Neural progenitor cell (in vitro differentiated cells): ENCODE data around the gene GULP1. TPM values are rescaled to one million over a fixed set of nuclear protein-coding genes. Genes with fewer than 3 reads are reported as not detected.
A peak's percentile ranks its signal among the peaks of the same experiment; 100 is the strongest.

Experiments
- DNase-seq: peaks from one replicate; pipeline ENCODE4 v3.0.0-alpha.2; 2016; ENCODE audit warnings: low spot score
- H2AFZ ChIP-seq: fragments of 200-600 bp; sonication (generic); replicated peaks from 2 replicates; pipeline ENCODE4 v1.6.1; 2016; ENCODE audit warnings: antibody characterized with exemption
- H3F3A ChIP-seq: fragments of 200-600 bp; sonication (generic); 2 replicates; pipeline ENCODE4 v1.6.1; 2016; ENCODE audit warnings: antibody characterized with exemption, low read depth
- H3K27ac ChIP-seq: fragments of 200-600 bp; sonication (generic); 2 replicates; pipeline ENCODE4 v1.5.1; 2016; ENCODE audit warnings: mild to moderate bottlenecking
- H3K27me3 ChIP-seq: fragments of 200-600 bp; sonication (generic); 2 replicates; pipeline ENCODE4 v1.6.1; 2016; ENCODE audit warnings: mild to moderate bottlenecking, moderate library complexity
- H3K36me3 ChIP-seq: fragments of 200-600 bp; sonication (generic); 2 replicates; pipeline ENCODE4 v1.5.1; 2016
- H3K4me1 ChIP-seq: fragments of 200-600 bp; sonication (generic); 2 replicates; pipeline ENCODE4 v1.6.1; 2016; ENCODE audit warnings: mixed run types
- H3K4me2 ChIP-seq: fragments of 200-600 bp; sonication (generic); 2 replicates; pipeline ENCODE4 v1.6.1; 2016
- H3K4me3 ChIP-seq: fragments of 200-600 bp; sonication (generic); 2 replicates; pipeline ENCODE4 v1.5.1; 2016
- H3K79me2 ChIP-seq: fragments of 200-600 bp; sonication (generic); 2 replicates; pipeline ENCODE4 v1.6.1; 2016; ENCODE audit warnings: low read depth
- H3K9ac ChIP-seq: fragments of 200-600 bp; sonication (generic); 2 replicates; pipeline ENCODE4 v1.6.1; 2016
- H3K9me3 ChIP-seq: fragments of 200-600 bp; sonication (generic); 2 replicates; pipeline ENCODE4 v1.5.1; 2016; ENCODE audit warnings: low read depth
- H4K20me1 ChIP-seq: fragments of 200-600 bp; sonication (generic); 2 replicates; pipeline ENCODE4 v1.6.1; 2016; ENCODE audit warnings: low read depth
- H3K27ac Mint-ChIP-seq: 3 replicates; pipeline ENCODE4 v1.8.0; 2021; ENCODE audit warnings: mixed read lengths
- H3K27me3 Mint-ChIP-seq: 2 replicates; pipeline ENCODE4 v1.8.0; 2022; ENCODE audit warnings: low read depth, mild to moderate bottlenecking, inconsistent platforms, moderate library complexity, mixed read lengths; ENCODE audit not compliant: insufficient read depth
- H3K36me3 Mint-ChIP-seq: 3 replicates; pipeline ENCODE4 v1.8.0; 2021; ENCODE audit warnings: mixed read lengths
- H3K4me1 Mint-ChIP-seq: 3 replicates; pipeline ENCODE4 v1.8.0; 2021; ENCODE audit warnings: mixed read lengths
- H3K4me3 Mint-ChIP-seq: 3 replicates; pipeline ENCODE4 v1.8.0; 2021; ENCODE audit warnings: mild to moderate bottlenecking, moderate library complexity, mixed read lengths
- H3K9me3 Mint-ChIP-seq: 3 replicates; pipeline ENCODE4 v1.8.0; 2020; ENCODE audit warnings: mixed read lengths
- EZH2 ChIP-seq: fragments of 200-600 bp; sonication (generic); IDR thresholded peaks from 2 replicates; pipeline ENCODE4 v1.6.1; 2017; ENCODE audit warnings: antibody characterized with exemption, mild to moderate bottlenecking, moderate library complexity
- EZH2phosphoT487 ChIP-seq: fragments of 200-600 bp; sonication (generic); IDR thresholded peaks from 2 replicates; pipeline ENCODE4 v1.6.1; 2017; ENCODE audit warnings: antibody characterized with exemption
- total RNA-seq: library from RNA; depleted of rRNA; stranded (reverse); fragments of >200 nt; gene quantifications from 2 replicates; pipeline ENCODE4 v1.2.3, GENCODE V29; 2015; ENCODE audit warnings: low replicate concordance
- TF ChIP-seq, protein P1 (sequence below): fragments of 200-600 bp; sonication (generic); IDR thresholded peaks from 2 replicates; pipeline ENCODE4 v1.5.1; 2017; ENCODE audit warnings: antibody characterized with exemption, mild to moderate bottlenecking

The GULP1 gene
- total RNA-seq, 1 donor from 2014 or later = 154 TPM

DNA sequence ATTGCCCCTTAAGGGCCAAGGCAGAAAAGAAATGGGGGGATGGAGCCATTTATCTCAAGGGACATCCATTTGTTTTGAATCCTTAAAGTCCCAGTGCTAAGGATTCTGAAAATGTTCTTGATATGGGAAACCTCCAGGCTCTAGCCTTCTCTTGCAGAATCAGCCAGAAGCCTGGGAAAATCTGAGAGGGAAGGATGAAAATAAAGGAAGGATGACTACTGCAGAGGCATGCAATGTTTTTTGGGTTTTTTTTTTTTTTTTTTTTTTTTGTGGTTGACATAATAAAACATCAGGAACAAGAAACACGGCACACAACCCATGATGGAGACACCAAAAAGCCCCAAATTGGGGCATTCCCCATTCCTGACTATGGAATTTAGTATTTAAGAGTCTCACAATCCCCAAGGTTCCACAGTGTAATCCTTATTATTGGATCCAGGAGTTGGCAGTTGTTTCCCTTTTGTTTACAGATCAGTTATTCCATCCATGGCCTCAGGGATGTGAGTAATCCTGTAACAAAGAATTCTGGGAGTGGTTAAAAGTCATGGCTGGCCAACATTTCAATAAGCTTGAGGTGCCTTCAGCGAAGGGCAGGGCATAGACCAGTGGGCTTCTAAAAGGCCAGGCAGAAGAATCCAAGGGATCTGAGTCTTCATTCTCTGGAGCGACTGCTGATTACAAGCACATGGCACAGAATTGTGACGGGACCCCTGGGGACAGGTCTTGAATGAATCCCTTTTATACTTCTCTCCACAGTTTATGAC, 337.5 kb downstream of the GULP1 start:
- H2AFZ ChIP-seq = no peak overlapping the region
- H3K4me2 ChIP-seq = no peak overlapping the region
- H3K27ac ChIP-seq = peak overlapping the region; percentile 2
- peak overlapping the region; percentile 95 for H3K27ac Mint-ChIP-seq
- H3K4me1 ChIP-seq = peaks cover 29% of the 10 kb centered on the region
- no peaks in the 10 kb centered on the region for H3K36me3 ChIP-seq
- H3K9me3 ChIP-seq = no peaks in the 10 kb centered on the region
- no peak overlapping the region for H3K4me3 ChIP-seq
- peak overlapping the region; percentile 55 for H3K4me3 Mint-ChIP-seq
- peak; percentile 55 for DNase-seq
- no peaks in the 10 kb centered on the region for H4K20me1 ChIP-seq
- H3K36me3 Mint-ChIP-seq = no peaks in the 10 kb centered on the region
- no peaks in the 10 kb centered on the region for H3K79me2 ChIP-seq
- peaks cover 37% of the 10 kb centered on the region for H3K4me1 Mint-ChIP-seq
- H3F3A ChIP-seq = peaks cover 15% of the 10 kb centered on the region
- peaks cover 2% of the 10 kb centered on the region for H3K27me3 Mint-ChIP-seq
- H3K9me3 Mint-ChIP-seq = no peaks in the 10 kb centered on the region
- no peaks in the 10 kb centered on the region for H3K27me3 ChIP-seq
- no peak overlapping the region for H3K9ac ChIP-seq
- TF ChIP-seq, protein P1, sequence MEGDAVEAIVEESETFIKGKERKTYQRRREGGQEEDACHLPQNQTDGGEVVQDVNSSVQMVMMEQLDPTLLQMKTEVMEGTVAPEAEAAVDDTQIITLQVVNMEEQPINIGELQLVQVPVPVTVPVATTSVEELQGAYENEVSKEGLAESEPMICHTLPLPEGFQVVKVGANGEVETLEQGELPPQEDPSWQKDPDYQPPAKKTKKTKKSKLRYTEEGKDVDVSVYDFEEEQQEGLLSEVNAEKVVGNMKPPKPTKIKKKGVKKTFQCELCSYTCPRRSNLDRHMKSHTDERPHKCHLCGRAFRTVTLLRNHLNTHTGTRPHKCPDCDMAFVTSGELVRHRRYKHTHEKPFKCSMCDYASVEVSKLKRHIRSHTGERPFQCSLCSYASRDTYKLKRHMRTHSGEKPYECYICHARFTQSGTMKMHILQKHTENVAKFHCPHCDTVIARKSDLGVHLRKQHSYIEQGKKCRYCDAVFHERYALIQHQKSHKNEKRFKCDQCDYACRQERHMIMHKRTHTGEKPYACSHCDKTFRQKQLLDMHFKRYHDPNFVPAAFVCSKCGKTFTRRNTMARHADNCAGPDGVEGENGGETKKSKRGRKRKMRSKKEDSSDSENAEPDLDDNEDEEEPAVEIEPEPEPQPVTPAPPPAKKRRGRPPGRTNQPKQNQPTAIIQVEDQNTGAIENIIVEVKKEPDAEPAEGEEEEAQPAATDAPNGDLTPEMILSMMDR = no peak
- TF ChIP-seq EZH2 (no peak), EZH2phosphoT487 (no peak)

DNA sequence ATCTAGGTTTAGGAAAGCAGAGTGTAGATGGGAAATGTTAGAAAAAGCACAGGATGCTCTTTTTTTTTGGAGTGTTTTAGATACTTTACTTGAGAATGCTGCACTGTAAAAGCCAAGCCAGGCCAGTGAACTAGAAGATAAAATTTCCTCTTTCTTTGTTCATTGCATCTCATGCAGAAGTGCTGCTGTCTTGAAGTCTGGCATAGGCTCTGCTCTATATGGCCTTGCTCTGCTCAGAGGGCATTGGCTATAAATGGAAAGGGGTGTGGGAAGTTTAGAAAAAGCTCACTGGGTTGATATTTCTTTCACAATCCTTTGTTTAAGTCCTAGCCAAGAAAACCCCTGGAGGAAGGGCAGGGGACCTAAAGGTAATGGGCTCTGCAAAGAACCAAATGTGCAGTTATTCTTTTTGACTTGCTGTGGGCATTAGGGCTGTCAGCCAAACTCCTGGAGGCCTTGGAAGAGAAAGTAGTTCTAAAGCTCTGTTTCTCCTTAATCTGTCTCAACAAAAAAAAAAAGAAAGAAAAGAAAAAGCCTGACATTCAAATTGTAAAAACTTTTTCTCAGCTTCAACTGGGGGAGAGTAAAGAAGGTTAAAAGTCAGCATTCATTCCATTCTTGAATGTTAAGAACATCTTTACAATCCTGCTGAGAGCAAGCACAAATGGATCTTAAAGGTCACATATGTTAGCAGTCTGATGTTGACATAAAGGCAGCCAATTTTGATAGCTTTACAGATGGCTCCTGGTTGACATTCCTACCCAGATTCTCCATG, 338.3 kb downstream of the GULP1 start:
- no peaks in the 10 kb centered on the region for H3K79me2 ChIP-seq
- no peak overlapping the region for H3K4me3 Mint-ChIP-seq
- peak; percentile 3 for DNase-seq
- peaks cover 35% of the 10 kb centered on the region for H3K4me1 Mint-ChIP-seq
- H3K27ac Mint-ChIP-seq = peak overlapping the region; percentile 95
- H3K27ac ChIP-seq = peak overlapping the region; percentile 2
- no peaks in the 10 kb centered on the region for H3K36me3 ChIP-seq
- peaks cover 2% of the 10 kb centered on the region for H3K27me3 Mint-ChIP-seq
- no peak overlapping the region for H2AFZ ChIP-seq
- TF ChIP-seq EZH2 = no peak
- TF ChIP-seq, protein P1 = no peak
- TF ChIP-seq EZH2phosphoT487 = no peak
- peaks cover 15% of the 10 kb centered on the region for H3F3A ChIP-seq
- no peak overlapping the region for H3K4me3 ChIP-seq
- no peaks in the 10 kb centered on the region for H3K9me3 ChIP-seq
- H3K27me3 ChIP-seq = no peaks in the 10 kb centered on the region
- H3K4me2 ChIP-seq = no peak overlapping the region
- no peaks in the 10 kb centered on the region for H3K9me3 Mint-ChIP-seq
- no peak overlapping the region for H3K9ac ChIP-seq
- H4K20me1 ChIP-seq = no peaks in the 10 kb centered on the region
- H3K4me1 ChIP-seq = peaks cover 28% of the 10 kb centered on the region
- no peaks in the 10 kb centered on the region for H3K36me3 Mint-ChIP-seq

DNA sequence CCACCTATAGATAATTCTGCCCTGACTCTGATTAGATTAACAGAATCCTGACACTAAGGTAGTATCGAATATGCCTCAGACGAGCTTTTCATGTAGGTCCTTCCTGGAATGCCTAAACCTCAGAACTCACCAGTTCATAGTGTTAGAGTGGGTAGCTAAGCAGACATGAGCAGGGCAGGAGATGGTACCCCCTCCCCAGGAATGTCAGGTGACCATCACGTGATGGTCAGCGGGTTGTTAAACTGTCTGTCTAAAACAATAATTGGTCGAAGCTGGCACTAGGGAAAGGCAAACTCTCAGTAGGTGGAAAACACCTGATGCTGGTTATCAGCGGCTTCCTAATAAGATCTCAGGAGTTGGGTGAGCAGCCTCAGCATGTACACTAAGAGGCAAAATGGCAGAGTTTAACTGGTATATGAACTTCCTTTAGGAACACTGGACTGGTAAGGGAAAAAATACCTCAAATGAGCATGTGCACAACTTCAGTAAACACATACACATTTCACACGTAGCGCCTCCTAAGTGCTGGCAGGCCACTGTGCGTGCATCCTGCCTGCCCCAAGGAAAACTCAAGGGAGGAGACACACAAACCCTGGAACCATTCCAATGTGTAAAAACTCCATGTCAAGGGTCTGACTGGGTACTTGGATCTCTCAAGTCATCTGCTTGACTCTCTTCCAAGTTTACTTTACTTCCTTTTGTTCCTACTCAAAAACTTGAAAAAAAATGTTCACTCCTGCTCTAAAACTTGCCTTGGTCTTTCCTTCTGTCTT, 339.5 kb downstream of the GULP1 start:
- Histone ChIP-seq H3K27me3 (no peaks in the 10 kb centered on the region), H3K4me1 (peaks cover 28% of the 10 kb centered on the region), H4K20me1 (no peaks in the 10 kb centered on the region), H3F3A (peaks cover 15% of the 10 kb centered on the region), H3K9me3 (no peaks in the 10 kb centered on the region), H3K27ac (no peak overlapping the region), H3K9ac (no peak overlapping the region), H3K4me3 (no peak overlapping the region), H3K4me2 (no peak overlapping the region), H2AFZ (no peak overlapping the region), H3K36me3 (no peaks in the 10 kb centered on the region), H3K79me2 (no peaks in the 10 kb centered on the region)
- H3K27ac Mint-ChIP-seq = no peak overlapping the region
- no peak overlapping the region for H3K4me3 Mint-ChIP-seq
- DNase-seq = no peak
- H3K27me3 Mint-ChIP-seq = peaks cover 2% of the 10 kb centered on the region
- peaks cover 35% of the 10 kb centered on the region for H3K4me1 Mint-ChIP-seq
- TF ChIP-seq EZH2phosphoT487 (no peak), EZH2 (no peak)
- TF ChIP-seq, protein P1 = no peak
- no peaks in the 10 kb centered on the region for H3K9me3 Mint-ChIP-seq
- H3K36me3 Mint-ChIP-seq = no peaks in the 10 kb centered on the region
